TTC549 (cell line): ENCODE results near the gene BTAF1.

Experiments
- FAIRE-seq: peaks from 2 replicates; lab custom pipeline; 2012; peaks lifted over from hg19 to GRCh38; lab: Jason Lieb, UNC

The BTAF1 gene

GRCh38 chr10:92052741-92053140 is 129.2 kb downstream of the BTAF1 start:
- no peak for FAIRE-seq

DNA sequence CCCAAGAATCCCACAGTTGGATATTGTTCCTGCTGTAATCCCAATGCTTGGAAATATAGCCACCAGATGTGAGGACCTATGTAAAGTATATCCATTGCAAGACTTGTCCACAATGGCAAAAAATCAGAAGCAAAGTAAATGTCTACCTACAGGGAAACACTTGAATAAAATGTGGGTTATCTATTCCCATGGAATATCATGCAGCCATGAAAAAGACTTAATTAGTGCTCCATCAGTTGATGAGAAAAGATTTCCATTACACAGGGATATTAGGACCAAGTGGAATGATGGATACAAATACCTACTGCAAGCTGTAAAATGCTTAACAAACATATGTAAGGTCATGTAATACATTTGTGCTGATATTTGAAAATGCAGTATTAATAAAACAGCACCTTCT is 131.2 kb downstream of the BTAF1 start:
- no peak for FAIRE-seq

GRCh38 chr10:92062273-92062672 is 138.7 kb downstream of the BTAF1 start:
- FAIRE-seq, result no peak

DNA sequence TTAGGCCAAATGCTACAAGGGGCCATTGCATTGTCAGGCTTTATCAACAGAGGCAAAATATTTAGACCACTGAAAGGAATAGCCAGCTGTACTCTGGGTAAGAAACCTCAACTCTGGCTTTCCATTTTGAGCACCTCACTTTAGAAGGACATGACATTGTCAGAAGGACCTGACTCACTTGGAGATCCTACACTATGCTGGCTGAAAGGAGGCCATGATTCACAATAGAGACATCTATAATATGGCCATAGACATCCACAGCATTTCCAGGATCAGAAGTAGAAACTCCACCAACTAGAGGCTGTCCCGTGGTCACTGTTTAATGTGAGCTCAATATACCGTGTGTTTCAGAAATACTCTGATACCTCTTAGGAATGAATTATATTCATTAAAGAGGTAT is 140.9 kb downstream of the BTAF1 start:
- no peak for FAIRE-seq

GRCh38 chr10:92066386-92066785 is 142.8 kb downstream of the BTAF1 start:
- no peak for FAIRE-seq

GRCh38 chr10:92068900-92069299 is 145.3 kb downstream of the BTAF1 start:
- FAIRE-seq, result no peak

DNA sequence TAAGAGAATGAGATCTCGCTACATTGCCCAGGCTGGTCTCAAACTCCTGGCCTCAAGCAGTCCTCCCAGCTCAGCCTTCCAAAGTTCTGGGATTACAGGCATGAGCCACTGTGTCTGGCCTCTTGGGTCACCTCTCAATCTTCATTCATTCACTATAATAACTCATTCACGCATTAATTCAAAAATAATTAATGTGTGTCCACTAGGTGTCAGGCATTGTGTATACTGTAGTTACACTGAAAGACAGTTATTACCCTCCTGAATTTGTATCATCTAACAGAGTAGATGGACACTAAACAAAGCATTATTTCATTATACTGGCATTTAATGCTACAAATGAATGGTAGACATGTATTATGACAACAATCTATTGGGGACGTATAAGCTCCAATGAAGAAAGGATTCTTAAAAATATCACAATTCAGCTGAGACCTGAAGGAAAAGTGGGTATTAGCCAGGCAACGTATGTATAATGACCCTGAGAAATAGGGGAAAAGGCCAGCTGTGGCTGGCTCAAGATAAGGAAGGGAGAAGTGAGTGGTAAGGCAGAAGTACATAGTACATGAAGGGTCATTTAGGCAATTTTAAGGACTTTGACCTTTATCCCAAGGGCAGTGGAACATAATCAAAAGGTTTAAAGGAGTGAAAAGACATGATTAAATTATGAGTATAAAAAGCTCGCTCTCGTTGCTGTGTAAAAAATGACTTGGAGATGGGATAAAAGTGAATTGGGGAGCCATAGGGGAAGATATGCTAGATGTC is 150.7 kb downstream of the BTAF1 start:
- no peak for FAIRE-seq

- FAIRE-seq, result no peak
Observed at GRCh38 chr10:92075829-92076228, 152.3 kb downstream of the BTAF1 start.

- no peak for FAIRE-seq
Observed at GRCh38 chr10:92076722-92077121, 153.2 kb downstream of the BTAF1 start.

- FAIRE-seq, result no peak
Observed at GRCh38 chr10:92079003-92079402, 155.4 kb downstream of the BTAF1 start.
